ENCODE results near the gene MILR1. TPM values are rescaled to one million over a fixed set of nuclear protein-coding genes. Genes with fewer than 3 reads are reported as not detected.
"Not testable (repeated sequence)": the region's sequence is repeated elsewhere in the genome, so short reads cannot be mapped to it uniquely, and the experiment has no call there.

Gene MILR1
- total RNA-seq, 2 experiments from 2014 or later = 0.82 TPM; not detected in 1

DNA sequence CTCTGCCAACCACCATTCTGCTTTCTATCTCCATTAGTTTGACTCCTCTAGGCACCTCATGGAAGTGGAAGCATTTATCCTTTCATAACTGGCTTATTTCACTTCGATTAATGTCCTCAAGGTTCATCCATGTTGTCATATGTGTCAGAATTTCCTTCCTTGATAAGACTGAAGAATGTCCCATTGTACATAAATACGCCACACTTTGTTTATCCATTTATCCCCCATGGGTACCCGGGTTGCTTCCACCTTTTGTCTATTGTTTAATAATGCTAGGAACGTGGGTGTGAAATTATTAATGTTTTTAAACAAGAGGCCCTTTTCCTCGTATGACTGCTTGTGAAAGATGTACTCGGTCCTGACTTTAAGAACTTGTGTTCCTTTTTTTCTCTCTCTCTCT lies 12.9 kb downstream of the MILR1 start:
- no peak for DNase-seq
- peaks cover 4% of the 10 kb centered on the region for H3K4me1 Mint-ChIP-seq
- no peaks in the 10 kb centered on the region for H3K36me3 Mint-ChIP-seq
- H3K27me3 Mint-ChIP-seq = peaks cover 14% of the 10 kb centered on the region
- H3K4me3 Mint-ChIP-seq = no peak overlapping the region
- CTCF ChIA-PET = no interaction called here
- ATAC-seq = no peak
- H3K9me3 Mint-ChIP-seq (ENCODE audit: low read depth) = no peaks in the 10 kb centered on the region
- H3K27ac Mint-ChIP-seq = no peak overlapping the region

DNA sequence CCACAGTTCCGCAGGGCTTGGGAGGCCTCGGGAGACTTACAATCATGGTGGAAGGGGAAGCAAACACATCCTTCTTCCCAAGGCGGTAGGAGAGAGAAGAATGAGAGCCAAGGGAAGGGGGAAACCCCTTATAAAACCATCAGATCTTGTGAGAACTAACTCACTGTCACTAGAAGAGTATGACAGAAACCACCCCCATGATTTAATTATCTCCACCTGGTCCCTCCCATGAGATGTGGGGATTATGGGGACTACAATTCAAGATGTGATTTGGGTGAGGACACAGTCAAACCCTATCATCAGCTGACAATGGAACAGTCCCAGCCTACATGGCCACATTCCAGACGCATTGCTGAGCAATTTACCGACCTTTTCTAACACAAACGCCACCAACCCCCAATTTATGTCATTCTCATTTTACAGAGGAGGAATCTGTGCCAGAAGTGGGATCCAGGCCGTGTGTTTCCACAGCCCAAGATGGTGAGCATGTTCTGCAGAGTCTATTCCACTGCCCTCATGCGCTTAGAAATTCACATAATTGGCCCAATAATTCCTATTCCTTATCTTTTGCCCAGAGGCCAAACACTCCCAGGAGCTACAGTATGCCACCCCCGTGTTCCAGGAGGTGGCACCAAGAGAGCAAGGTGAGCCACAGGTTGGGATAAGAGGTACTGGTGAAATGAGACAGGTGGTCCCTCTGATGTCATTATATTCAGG lies 17.3 kb downstream of the MILR1 start:
- CTCF ChIA-PET = interaction anchor here (1.3 to 1.8 kb wide), 2 partner anchors 16 to 47 kb away, joined by 3 to 9 read pairs; no protein-coding TSS in a partner anchor
- ATAC-seq = no peak
- Mint-ChIP-seq H3K4me3 (no peak overlapping the region), H3K9me3 (ENCODE audit: low read depth) (no peaks in the 10 kb centered on the region), H3K4me1 (no peaks in the 10 kb centered on the region), H3K27me3 (peaks cover 16% of the 10 kb centered on the region), H3K36me3 (no peaks in the 10 kb centered on the region), H3K27ac (no peak overlapping the region)
- DNase-seq = no peak

DNA sequence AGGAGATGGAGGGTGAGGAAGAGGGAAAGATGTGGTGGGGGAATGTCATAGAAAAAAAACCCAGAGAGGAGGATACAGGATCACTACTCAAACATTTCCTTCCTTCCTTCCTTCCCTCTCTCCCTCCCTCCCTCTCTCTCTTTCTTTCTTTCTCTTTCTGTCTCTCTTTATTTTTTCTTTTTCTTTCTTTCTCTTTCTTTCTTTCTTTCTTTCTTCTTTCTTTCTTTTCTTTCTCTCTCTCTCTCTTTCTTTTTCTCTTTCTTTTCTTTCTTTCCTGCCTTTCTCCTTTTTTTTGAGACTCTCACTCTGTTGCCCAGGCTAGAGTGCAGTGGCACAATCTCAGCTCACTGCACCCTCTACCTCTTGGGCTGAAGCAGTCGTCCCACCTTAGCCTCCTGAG lies 17.9 kb downstream of the MILR1 start:
- not testable (repeated sequence) for H3K4me1 Mint-ChIP-seq; DNase-seq; H3K9me3 Mint-ChIP-seq (ENCODE audit: low read depth); ATAC-seq; H3K4me3 Mint-ChIP-seq; H3K36me3 Mint-ChIP-seq; H3K27ac Mint-ChIP-seq
- H3K27me3 Mint-ChIP-seq = peaks cover 16% of the 10 kb centered on the region
- CTCF ChIA-PET = interaction anchor here (1.0 to 1.8 kb wide), 3 partner anchors 16 to 47 kb away, joined by 3 to 9 read pairs (median 3); no protein-coding TSS in a partner anchor

DNA sequence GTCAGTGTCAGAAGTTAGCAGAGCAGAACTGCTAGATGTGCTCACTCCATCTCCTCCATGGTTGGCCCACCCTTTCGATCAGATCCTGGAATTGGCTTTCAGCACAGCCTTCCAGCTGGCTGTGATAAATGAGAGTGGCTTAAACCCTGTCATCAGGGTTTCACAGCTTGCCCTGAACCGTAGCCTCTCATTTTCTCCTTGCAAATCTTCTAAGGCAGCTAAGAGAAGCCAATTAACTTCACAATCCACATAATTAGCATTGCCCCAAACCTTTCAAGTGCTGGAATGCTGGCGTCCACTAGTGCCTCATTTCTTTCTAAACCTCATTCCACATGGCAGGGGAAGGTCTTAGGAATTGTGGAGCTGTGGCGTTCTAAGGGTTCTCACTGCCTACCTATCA lies 21.7 kb downstream of the MILR1 start:
- Mint-ChIP-seq H3K36me3 (no peaks in the 10 kb centered on the region), H3K9me3 (ENCODE audit: low read depth) (no peaks in the 10 kb centered on the region), H3K27me3 (peaks cover 8% of the 10 kb centered on the region), H3K4me3 (no peak overlapping the region), H3K27ac (no peak overlapping the region), H3K4me1 (no peaks in the 10 kb centered on the region)
- DNase-seq (no peak), ATAC-seq (no peak)
- CTCF ChIA-PET = no interaction called here

DNA sequence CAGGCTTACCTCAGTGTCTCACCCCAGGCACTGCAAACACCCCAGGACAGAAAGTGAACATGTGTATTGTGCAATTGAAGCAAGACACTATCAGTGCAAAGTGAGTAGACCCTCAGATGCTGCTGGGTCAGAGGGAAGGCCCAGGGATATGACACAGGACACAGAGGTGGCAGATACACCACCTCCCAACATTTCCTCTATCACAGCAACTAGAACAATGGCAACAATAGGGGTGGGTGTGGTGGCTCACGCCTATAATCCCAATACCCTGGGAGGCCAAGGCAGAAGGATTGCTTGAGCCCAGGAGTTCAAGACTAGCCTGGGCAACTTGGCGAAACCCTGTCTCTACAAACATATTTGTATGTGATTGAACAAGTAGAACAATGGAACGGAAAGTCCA lies 22.5 kb downstream of the MILR1 start:
- H3K36me3 Mint-ChIP-seq = no peaks in the 10 kb centered on the region
- DNase-seq = no peak
- H3K27me3 Mint-ChIP-seq = peaks cover 4% of the 10 kb centered on the region
- H3K4me1 Mint-ChIP-seq = no peaks in the 10 kb centered on the region
- H3K27ac Mint-ChIP-seq = no peak overlapping the region
- CTCF ChIA-PET = no interaction called here
- H3K9me3 Mint-ChIP-seq (ENCODE audit: low read depth) = no peaks in the 10 kb centered on the region
- ATAC-seq = no peak
- no peak overlapping the region for H3K4me3 Mint-ChIP-seq

DNA sequence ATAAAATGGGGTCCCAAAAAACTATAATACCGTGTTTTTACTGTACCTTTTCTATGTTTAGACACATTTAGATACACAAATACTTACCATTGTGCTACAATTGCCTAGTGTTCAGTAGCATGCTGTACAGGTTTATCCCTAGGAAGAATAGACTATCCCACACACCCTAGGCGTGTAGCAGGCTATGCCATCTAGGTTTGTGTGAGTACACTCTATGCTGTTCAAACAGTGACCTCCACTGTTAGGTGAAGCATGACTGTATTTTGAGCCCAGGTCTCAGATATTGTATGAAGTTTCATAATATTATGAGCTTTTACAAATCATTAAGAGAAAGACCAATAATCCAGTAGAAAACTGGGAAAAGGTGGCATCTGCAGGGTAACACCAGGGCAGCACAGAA lies 23.6 kb downstream of the MILR1 start:
- no peak for DNase-seq
- H3K9me3 Mint-ChIP-seq (ENCODE audit: low read depth) = no peaks in the 10 kb centered on the region
- H3K27ac Mint-ChIP-seq = no peak overlapping the region
- H3K4me3 Mint-ChIP-seq = no peak overlapping the region
- no peaks in the 10 kb centered on the region for H3K4me1 Mint-ChIP-seq
- peaks cover 2% of the 10 kb centered on the region for H3K27me3 Mint-ChIP-seq
- no peak for ATAC-seq
- CTCF ChIA-PET = no interaction called here
- H3K36me3 Mint-ChIP-seq = peaks cover 5% of the 10 kb centered on the region

DNA sequence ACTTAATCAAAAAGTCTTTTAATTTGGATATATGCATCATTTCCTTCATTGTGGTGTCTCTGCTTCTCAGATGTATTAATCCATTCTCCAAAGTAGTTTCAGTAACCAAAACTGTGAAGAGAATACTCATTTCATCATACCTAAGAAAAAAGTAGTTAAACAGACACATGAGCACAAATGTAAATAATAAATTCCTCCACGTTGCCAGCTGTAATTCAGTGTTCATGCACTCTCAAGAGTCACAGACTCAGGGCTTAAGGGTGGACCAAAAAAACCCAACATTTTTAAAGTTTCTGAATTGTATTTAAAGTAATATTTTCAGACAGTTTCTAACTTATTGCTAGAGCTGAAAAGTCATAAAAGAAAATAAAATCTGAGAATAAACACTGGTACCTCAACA lies 28.9 kb downstream of the MILR1 start:
- Mint-ChIP-seq H3K9me3 (ENCODE audit: low read depth) (no peaks in the 10 kb centered on the region), H3K27me3 (no peaks in the 10 kb centered on the region), H3K4me3 (no peak overlapping the region), H3K4me1 (peaks cover 2% of the 10 kb centered on the region), H3K36me3 (peaks cover 17% of the 10 kb centered on the region), H3K27ac (no peak overlapping the region)
- DNase-seq (no peak), ATAC-seq (no peak)
- CTCF ChIA-PET = interaction anchor here (0.7 to 3.1 kb wide), 4 partner anchors 13 to 58 kb away, joined by 3 to 20 read pairs (median 4); no protein-coding TSS in a partner anchor

DNA sequence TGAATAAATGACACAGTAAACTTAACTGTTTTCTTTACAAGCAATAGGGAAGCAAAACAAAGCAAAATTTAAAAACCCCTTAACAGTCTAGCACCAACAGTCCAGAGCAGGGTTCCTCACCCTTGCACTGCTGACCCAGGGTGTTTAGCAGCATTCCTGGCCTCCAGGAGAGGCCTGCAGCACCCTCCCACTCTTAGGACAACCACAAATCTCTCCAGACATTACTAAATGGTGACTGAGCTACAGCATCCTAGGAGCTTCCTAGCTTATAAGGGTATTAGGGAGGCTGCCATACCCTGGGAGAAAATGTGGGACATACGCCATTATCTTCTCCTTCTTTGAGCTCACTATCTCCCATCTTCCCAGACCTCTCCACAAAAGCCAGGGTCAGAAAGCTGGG lies 32.0 kb downstream of the MILR1 start:
- DNase-seq (no peak), ATAC-seq (no peak)
- Mint-ChIP-seq H3K4me3 (no peak overlapping the region), H3K9me3 (ENCODE audit: low read depth) (no peaks in the 10 kb centered on the region), H3K27me3 (no peaks in the 10 kb centered on the region), H3K27ac (no peak overlapping the region), H3K4me1 (peaks cover 13% of the 10 kb centered on the region), H3K36me3 (peaks cover 32% of the 10 kb centered on the region)
- CTCF ChIA-PET = interaction anchor here (0.6 to 1.8 kb wide), 6 partner anchors 10 to 312 kb away, joined by 3 to 6 read pairs (median 3); partner anchors contain the start of gene POLG2

DNA sequence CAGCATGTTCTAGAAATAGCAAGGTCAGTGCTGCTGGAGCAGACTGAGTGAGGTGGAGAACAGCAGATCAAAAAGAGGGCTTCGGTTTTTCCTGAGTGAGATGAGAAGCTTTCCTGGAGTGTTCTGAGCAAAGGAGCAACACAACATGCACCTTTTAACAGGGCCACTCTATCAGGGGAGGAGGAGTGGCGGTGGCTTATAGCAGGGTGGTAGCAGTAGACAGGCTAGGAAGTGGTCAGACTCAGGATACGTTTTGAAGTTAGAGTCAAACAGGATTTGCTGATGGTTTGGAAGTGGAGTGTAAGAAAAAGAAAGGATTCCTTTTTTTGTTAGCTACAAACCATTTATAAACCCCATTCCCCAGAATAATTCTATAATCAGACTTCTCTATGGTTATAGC lies 35.5 kb downstream of the MILR1 start:
- CTCF ChIA-PET = interaction anchor here (1.0 to 1.8 kb wide), 4 partner anchors 10 to 66 kb away, joined by 3 to 7 read pairs (median 4); no protein-coding TSS in a partner anchor
- no peaks in the 10 kb centered on the region for H3K9me3 Mint-ChIP-seq (ENCODE audit: low read depth)
- ATAC-seq (peak; percentile 53), DNase-seq (no peak)
- H3K4me1 Mint-ChIP-seq = peaks cover 12% of the 10 kb centered on the region
- no peaks in the 10 kb centered on the region for H3K27me3 Mint-ChIP-seq
- H3K27ac Mint-ChIP-seq = peak overlapping the region; percentile 23
- no peak overlapping the region for H3K4me3 Mint-ChIP-seq
- peaks cover 29% of the 10 kb centered on the region for H3K36me3 Mint-ChIP-seq

DNA sequence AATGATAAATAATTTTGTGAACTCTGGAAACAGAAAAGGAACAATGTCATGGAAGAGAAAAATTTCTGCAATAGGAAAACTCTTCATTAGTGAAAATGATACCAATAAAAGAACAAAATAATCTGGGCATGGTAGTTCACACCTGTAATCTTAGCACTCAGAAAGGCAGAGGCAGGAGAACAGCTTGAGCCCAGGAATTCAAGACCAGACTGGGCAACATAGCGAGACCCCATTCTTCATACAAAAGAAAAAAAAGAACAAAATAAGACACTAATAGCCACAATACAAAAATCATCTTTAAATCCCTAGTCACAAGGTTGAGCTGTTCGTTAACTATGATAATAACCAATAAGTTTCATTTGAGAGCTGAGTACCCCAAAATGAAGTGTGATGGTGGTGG lies 39.4 kb downstream of the MILR1 start:
- Mint-ChIP-seq H3K4me3 (no peak overlapping the region), H3K9me3 (ENCODE audit: low read depth) (no peaks in the 10 kb centered on the region), H3K36me3 (peaks cover 39% of the 10 kb centered on the region), H3K27me3 (no peaks in the 10 kb centered on the region), H3K27ac (no peak overlapping the region), H3K4me1 (peaks cover 23% of the 10 kb centered on the region)
- no peak for DNase-seq
- CTCF ChIA-PET = interaction anchor here (1.3 to 11.8 kb wide), 3 partner anchors 14 to 67 kb away, joined by 3 to 308 read pairs (median 68); partner anchors contain the start of genes CEP95 and DDX5
- ATAC-seq = no peak

DNA sequence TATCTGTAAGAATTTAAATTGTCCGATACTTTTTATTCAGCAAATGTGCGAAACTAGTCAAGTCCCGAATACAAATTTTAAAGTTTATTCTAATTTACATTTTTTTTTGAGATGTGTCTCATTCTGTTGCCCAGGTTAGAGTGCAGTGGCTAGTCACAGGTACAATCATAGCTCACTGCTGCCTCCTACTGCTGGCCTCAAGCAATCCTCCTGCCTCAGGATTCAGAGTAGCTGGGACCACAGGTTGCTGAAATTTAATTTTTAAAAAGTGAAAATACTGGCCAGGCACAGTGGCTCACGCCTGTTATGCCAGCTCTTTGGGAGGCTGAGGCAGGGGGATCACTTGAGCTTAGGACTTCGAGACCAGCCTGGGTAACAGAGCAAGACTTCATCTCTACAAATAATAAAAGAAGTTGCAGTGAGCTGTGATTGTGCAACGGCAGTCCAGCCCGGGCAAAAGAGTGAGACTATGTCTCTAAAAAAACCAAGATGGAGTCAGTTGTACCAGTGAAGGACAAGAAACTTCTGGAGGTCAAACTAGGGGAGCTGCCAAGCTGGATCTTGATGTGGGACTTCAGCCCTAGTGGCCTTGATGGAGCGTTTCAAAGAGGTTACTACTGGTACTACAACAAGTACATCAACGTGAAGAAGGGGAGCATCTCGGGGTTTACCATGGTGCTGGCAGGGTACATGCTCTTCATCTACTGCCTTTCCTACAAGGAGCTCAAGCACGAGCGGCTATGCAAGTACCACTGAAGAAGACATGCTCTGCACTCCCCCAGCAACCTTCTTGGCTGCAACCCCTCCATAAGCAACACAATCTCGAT lies 42.3 kb downstream of the MILR1 start:
- no peak overlapping the region for H3K4me3 Mint-ChIP-seq
- H3K36me3 Mint-ChIP-seq = peaks cover 37% of the 10 kb centered on the region
- peaks cover 34% of the 10 kb centered on the region for H3K4me1 Mint-ChIP-seq
- H3K27me3 Mint-ChIP-seq = no peaks in the 10 kb centered on the region
- DNase-seq (peak; percentile 76), ATAC-seq (peak; percentile 55)
- CTCF ChIA-PET = interaction anchor here (0.7 to 11.8 kb wide), 27 partner anchors 8 to 906 kb away, joined by 3 to 308 read pairs (median 3); partner anchors contain the start of genes CEP95 and DDX5
- H3K27ac Mint-ChIP-seq = no peak overlapping the region
- no peaks in the 10 kb centered on the region for H3K9me3 Mint-ChIP-seq (ENCODE audit: low read depth)

DNA sequence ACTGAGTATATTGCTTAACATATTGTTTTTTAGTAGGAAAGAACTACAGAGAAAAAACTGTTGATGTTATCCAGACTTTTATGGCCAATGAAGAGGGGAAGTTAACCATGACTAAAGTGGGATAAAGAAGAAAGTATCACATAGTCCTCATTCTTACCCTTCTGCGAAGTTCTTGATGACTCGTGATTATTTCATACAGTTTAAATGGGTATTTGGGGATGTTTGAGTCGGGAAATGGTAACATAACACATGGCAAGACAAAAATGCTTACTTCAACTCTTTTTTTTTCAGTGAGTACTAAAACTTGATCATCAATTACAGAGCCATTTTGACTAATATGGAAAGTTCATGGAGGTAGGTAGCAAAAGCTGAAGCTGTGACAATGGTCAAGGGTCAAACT lies 43.1 kb downstream of the MILR1 start:
- Mint-ChIP-seq H3K36me3 (peaks cover 39% of the 10 kb centered on the region), H3K27me3 (no peaks in the 10 kb centered on the region), H3K27ac (no peak overlapping the region), H3K4me3 (no peak overlapping the region), H3K4me1 (peaks cover 34% of the 10 kb centered on the region), H3K9me3 (ENCODE audit: low read depth) (no peaks in the 10 kb centered on the region)
- no peak for DNase-seq
- CTCF ChIA-PET = interaction anchor here (0.7 to 11.8 kb wide), 17 partner anchors 8 to 907 kb away, joined by 3 to 308 read pairs (median 4); partner anchors contain the start of genes CEP95 and DDX5
- no peak for ATAC-seq

DNA sequence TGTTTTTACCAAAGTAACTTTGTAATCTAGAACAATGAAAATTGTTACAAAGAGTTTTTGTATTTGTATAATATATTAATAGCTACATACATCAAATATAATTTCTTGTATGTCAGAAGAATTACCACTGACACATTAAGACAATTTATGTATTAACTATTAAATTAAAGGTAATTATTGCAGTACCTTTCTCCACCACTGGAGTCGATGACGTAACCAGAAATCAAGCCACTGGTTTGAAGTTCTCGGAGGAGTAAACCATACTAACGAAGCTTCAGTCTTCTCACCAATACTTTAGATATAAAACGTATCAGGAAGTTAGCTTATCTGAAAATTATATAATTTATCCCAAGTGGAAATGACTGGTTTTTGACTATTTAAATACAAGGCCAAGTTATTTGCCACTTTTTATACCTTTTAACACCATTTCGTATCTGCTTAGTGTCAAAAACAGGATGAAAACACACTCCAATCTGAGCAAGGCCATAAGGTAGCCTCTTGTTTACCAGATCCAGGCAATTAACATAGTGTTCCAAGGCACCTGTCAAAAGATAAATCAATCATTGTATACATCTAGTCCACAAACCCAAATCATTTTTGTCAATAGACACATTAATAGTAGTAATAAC lies 43.7 kb downstream of the MILR1 start:
- no peak for ATAC-seq
- H3K27ac Mint-ChIP-seq = peak overlapping the region; percentile 56

More for the DNA sequence above, 43.7 kb downstream of the MILR1 start:
- peaks cover 39% of the 10 kb centered on the region for H3K36me3 Mint-ChIP-seq
- H3K4me1 Mint-ChIP-seq = peaks cover 37% of the 10 kb centered on the region
- CTCF ChIA-PET = interaction anchor here (0.6 to 11.8 kb wide), 17 partner anchors 11 to 173 kb away, joined by 3 to 308 read pairs (median 4); partner anchors contain the start of genes CEP95 and DDX5
- H3K9me3 Mint-ChIP-seq (ENCODE audit: low read depth) = no peaks in the 10 kb centered on the region
- no peak for DNase-seq
- no peaks in the 10 kb centered on the region for H3K27me3 Mint-ChIP-seq
- H3K4me3 Mint-ChIP-seq = no peak overlapping the region
